Tibial artery (tissue), 4 donors: ENCODE data around the gene PLEKHA4.
"Not testable (repeated sequence)": the region's sequence is repeated elsewhere in the genome, so short reads cannot be mapped to it uniquely, and the experiment has no call there.

Source experiments
- DNase-seq, 2 donors: peaks; one replicate each; pipeline ENCODE4 v3.0.0-alpha.2; 2019
- H3K27ac ChIP-seq, 2 donors: fragments of 200-600 bp; sonication (generic) in 1 of 2; 1 replicate in 1 of 2; 2 replicates in 1 of 2; pipeline ENCODE4 v1.5.1; 2018 to 2019; ENCODE audit warnings: mild to moderate bottlenecking in 1 of 2
- H3K27me3 ChIP-seq, 2 donors: fragments of 200-600 bp; sonication (generic) in 1 of 2; one replicate each; pipeline versions ENCODE4 v1.5.1 to v1.6.0; 2016 to 2019
- H3K36me3 ChIP-seq, 3 donors: fragments of 200-600 bp; sonication (generic) in 2 of 3; one replicate each; pipeline ENCODE4 v1.5.1; 2016 to 2019; ENCODE audit warnings: mild to moderate bottlenecking in 2 of 3
- H3K4me1 ChIP-seq, 4 donors: fragments of 200-600 bp; sonication (generic) in 2 of 4; 1 replicate in 3 of 4; 2 replicates in 1 of 4; pipeline ENCODE4 v1.5.1; 2016 to 2019
- H3K4me3 ChIP-seq, 2 donors: fragments of 200-600 bp; sonication (generic) in 1 of 2; 1 replicate in 1 of 2; 2 replicates in 1 of 2; pipeline ENCODE4 v1.5.1; 2018 to 2019; ENCODE audit warnings: mild to moderate bottlenecking in 2 of 2
- H3K9me3 ChIP-seq, 3 donors: fragments of 200-600 bp; sonication (generic) in 1 of 3; one replicate each; pipeline ENCODE4 v1.5.1; 2016 to 2019
- CTCF ChIP-seq, 2 experiments: fragments of 200-600 bp in 1 of 2; fragments of 450-650 bp in 1 of 2; IDR thresholded peaks; one replicate each; pipeline ENCODE4 v1.5.1; 2017 to 2019; ENCODE audit warnings: antibody characterized with exemption in 2 of 2, mild to moderate bottlenecking in 1 of 2, moderate library complexity in 1 of 2
- intact Hi-C: fragments of 100-400 bp; cut with DNase I; formaldehyde crosslinking; loops from one replicate; pipeline ENCODE4 v1.15.0; 2023; ENCODE audit warnings: low total_unique reads

Gene PLEKHA4

DNA sequence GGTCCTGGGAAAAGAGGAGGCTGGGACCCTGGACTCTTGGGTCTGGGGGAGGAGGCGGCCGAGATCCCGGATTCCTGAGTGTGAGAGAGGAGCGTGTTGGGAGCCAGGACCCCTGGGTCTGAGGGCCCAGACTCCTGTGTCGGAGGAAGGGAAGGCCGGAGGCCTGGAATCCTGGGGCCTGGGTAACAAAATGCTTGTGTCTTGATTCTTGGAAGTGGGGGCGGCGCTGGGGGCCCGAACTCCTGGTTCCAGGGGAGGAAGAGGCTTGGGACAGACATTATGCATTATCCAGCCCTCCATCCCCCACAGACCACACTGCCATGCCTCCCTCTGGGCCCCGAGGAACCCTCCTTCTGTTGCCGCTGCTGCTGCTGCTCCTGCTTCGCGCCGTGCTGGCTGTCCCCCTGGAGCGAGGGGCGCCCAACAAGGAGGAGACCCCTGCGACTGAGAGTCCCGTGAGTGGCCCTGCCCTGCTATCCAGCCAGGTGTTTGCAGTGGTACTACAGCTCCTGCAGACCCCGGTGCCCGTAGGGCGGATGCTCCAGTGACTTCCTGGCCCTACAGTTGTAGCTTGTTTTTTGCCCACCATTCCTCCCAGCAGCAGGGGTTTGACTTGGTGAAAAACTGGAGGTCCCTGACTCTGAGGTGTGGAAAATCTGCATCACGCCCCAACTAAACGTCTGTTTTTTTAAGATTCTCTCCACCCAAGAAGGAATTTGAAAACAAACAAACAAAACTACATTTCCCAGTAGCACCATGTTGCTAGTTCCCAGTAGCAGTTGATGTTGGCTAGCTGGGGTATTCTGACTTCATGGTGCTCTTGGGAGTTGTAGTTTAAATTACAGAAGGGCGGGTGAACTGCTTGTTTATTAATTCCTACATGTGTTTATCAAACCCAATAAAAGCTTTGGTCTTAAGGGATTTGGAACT lies 32.3 kb upstream of the PLEKHA4 start:
- Histone ChIP-seq H3K4me3 (peak overlapping the region; percentile 67 to 81), H3K27me3 (no peaks in the 10 kb centered on the region), H3K36me3 (peaks cover 16 to 29% (median 17%) of the 10 kb centered on the region in 3 donors), H3K9me3 (no peaks in the 10 kb centered on the region), H3K27ac (peak overlapping the region; percentile 88), H3K4me1 (peaks cover 0 to 40% (median 32%) of the 10 kb centered on the region in 4 donors)
- no peak for TF ChIP-seq CTCF (IDR thresholded peaks at IDR 0.05)
- intact Hi-C loops: no loop called here
- no peak for DNase-seq

- intact Hi-C loops: no loop called here
- Histone ChIP-seq H3K4me1 (peaks cover 0 to 46% (median 34%) of the 10 kb centered on the region in 4 donors), H3K27ac (peak within 1 kb of the TSS; percentile 88), H3K27me3 (no peaks in the 10 kb centered on the region), H3K36me3 (peaks cover 8 to 20% (median 9%) of the 10 kb centered on the region in 3 donors), H3K9me3 (no peaks in the 10 kb centered on the region), H3K4me3 (peak within 1 kb of the TSS; percentile 67 to 81)
- DNase-seq: peak; percentile 100
- TF ChIP-seq CTCF (IDR thresholded peaks at IDR 0.05): peak in 1 of 2 experiments; percentile 52
These were observed 31.5 kb upstream of the PLEKHA4 start, which contains the start of gene NUCB1 for GRCh38 chr19:48899781-48900476. Gene NUCB1 (plus strand): TSS chr19:48900312. CDS start chr19:48900797, 485 bp downstream.

DNA sequence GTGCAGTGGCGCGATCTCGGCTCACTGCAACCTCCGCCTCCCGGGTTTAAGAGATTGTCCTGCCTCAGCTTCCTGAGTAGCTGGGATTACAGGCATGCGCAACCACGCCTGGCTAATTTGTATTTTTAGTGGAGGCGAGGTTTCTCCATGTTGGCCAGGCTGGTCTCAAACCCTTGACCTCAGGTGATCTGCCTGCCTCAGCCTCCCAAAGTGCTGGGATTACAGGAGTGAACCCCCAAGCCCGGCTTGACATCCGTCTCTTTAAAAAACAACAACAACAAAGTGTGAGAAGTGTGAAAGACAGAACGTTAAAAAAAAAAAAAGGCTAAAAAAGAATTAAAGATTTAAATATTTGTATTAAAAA lies 31.0 kb upstream of the PLEKHA4 start:
- intact Hi-C loops, H3K9me3 ChIP-seq, DNase-seq, H3K27me3 ChIP-seq: not testable (repeated sequence)
- peak overlapping the region; percentile 88 for H3K27ac ChIP-seq
- peak overlapping the region; percentile 67 to 81 for H3K4me3 ChIP-seq
- peaks cover 0 to 46% (median 34%) of the 10 kb centered on the region in 4 donors for H3K4me1 ChIP-seq
- H3K36me3 ChIP-seq: peaks cover 3 to 15% (median 3%) of the 10 kb centered on the region in 3 donors

- intact Hi-C loops: no loop called here
- Histone ChIP-seq H3K27ac (no peak overlapping the region), H3K4me3 (no peak overlapping the region), H3K9me3 (no peaks in the 10 kb centered on the region), H3K4me1 (peaks cover 0 to 35% (median 25%) of the 10 kb centered on the region in 4 donors), H3K27me3 (no peaks in the 10 kb centered on the region), H3K36me3 (peaks cover 0 to 4% (median 0%) of the 10 kb centered on the region in 3 donors)
- no peak for DNase-seq
- no peak for TF ChIP-seq CTCF (IDR thresholded peaks at IDR 0.05)
These were observed 28.8 kb upstream of the PLEKHA4 start for GRCh38 chr19:48897181-48897580.

GRCh38 chr19:48896191-48896720 lies 27.8 kb upstream of the PLEKHA4 start:
- TF ChIP-seq CTCF (IDR thresholded peaks at IDR 0.05): no peak
- intact Hi-C loops: no loop called here

More at GRCh38 chr19:48896191-48896720, 27.8 kb upstream of the PLEKHA4 start:
- Histone ChIP-seq H3K4me1 (peaks cover 0 to 26% (median 16%) of the 10 kb centered on the region in 4 donors), H3K27me3 (no peaks in the 10 kb centered on the region), H3K27ac (peak overlapping the region; percentile 35 to 61), H3K9me3 (no peaks in the 10 kb centered on the region), H3K4me3 (peak overlapping the region; percentile 39 to 52), H3K36me3 (no peaks in the 10 kb centered on the region)
- peak; percentile 57 to 76 for DNase-seq
